ENCODE results near the gene CCS.

Gene CCS

DNA sequence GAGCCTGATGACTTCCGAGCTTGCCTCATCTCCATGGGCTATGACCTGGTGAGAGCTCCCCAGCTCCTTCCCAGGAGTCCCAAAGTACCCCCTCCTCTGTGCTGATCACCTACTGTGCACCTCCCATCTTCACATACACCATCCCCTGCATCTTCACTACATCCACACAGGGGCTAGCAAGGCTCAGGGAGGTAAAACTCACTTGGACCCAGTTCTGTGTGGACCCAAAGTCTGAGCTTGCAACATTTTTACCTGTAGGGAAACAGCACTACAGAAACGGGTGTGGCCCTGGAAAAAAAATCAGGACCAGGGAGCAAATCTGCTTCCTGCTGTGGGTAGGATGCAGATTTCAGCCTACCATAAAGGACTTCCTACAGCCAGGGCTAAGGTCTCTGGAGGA, 30.7 kb upstream of the CCS start:
- TF ChIP-seq, protein P1, sequence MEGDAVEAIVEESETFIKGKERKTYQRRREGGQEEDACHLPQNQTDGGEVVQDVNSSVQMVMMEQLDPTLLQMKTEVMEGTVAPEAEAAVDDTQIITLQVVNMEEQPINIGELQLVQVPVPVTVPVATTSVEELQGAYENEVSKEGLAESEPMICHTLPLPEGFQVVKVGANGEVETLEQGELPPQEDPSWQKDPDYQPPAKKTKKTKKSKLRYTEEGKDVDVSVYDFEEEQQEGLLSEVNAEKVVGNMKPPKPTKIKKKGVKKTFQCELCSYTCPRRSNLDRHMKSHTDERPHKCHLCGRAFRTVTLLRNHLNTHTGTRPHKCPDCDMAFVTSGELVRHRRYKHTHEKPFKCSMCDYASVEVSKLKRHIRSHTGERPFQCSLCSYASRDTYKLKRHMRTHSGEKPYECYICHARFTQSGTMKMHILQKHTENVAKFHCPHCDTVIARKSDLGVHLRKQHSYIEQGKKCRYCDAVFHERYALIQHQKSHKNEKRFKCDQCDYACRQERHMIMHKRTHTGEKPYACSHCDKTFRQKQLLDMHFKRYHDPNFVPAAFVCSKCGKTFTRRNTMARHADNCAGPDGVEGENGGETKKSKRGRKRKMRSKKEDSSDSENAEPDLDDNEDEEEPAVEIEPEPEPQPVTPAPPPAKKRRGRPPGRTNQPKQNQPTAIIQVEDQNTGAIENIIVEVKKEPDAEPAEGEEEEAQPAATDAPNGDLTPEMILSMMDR (IDR thresholded peaks at IDR 0.05; ENCODE audit: insufficient read depth, missing control alignments): no peak
- DNase-seq (ENCODE audit: insufficient read length, low spot score) (no peak), FAIRE-seq (no peak)

DNA sequence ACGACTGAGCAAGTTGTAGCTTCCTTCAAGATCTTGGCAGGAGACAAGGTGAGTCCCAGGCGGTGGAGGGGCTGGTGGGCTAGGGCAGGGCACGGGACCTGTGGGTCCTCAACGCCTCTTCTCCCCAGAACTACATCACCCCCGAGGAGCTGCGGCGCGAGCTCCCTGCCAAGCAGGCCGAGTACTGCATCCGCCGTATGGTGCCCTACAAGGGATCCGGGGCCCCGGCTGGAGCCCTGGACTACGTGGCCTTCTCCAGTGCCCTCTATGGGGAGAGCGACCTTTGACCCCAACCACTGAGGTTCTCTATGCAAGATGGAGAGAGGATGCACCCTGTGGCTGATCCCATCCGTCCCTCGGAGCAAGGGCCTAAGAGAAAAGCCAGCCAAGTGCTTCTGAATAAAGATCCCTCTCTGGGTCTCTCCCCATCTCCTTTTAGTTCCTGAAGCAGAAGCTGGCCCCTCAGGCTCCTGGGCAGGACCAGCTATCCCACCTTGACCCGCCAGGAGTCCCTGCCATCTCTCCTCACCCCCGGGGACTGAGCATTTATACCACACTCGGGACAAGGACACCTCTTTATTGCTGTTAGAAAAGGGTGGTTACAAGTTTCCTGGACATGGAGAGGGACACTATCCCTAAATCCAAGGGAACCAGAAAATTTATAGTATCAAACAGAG, 29.9 kb upstream of the CCS start:
- TF ChIP-seq, protein P1 (IDR thresholded peaks at IDR 0.05; ENCODE audit: insufficient read depth, missing control alignments): no peak
- FAIRE-seq (no peak), DNase-seq (ENCODE audit: insufficient read length, low spot score) (no peak)

DNA sequence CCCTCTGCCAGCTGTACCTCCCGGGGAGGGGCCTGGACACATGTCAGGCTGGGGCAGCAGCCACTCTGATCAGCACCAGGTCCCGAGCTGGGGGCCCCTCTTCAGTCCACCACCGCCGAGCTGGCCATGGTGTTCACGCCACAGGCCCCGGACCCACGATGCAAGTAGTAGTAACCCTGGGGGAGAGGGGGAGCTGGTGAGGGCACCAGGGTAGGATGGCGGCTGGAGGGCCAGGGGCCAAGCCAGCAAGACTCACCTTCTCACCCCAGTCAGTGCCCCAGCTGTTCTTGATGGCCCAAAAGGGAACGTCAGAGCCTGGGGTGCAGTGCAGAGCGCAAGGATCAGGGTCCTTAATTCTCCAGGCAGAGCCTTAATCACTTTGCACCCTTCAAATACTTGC, 29.2 kb upstream of the CCS start:
- TF ChIP-seq, protein P1 (IDR thresholded peaks at IDR 0.05; ENCODE audit: insufficient read depth, missing control alignments): no peak
- FAIRE-seq (no peak), DNase-seq (ENCODE audit: insufficient read length, low spot score) (no peak)

DNA sequence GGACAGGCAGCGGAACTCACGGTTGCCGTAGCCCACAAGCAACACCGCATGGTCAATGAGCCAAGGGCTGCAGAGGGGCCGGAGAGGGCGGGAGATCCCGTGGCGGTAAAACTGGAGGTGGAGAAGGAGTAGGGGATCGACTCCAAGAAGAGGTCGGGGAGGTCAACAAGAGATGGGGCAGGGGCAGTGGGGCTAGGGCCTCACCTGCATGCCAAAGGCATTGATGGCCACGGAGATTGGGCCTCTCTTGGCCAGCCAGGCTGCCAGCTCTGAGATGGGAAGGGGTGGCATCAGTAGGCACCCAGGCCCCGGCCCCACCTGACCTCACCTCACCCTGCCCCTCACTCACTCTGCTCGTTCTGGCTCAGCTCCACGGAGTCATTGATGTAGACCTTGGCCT, 28.4 kb upstream of the CCS start:
- no peak for DNase-seq (ENCODE audit: insufficient read length, low spot score)
- TF ChIP-seq, protein P1 (IDR thresholded peaks at IDR 0.05; ENCODE audit: insufficient read depth, missing control alignments): no peak
- no peak for FAIRE-seq

DNA sequence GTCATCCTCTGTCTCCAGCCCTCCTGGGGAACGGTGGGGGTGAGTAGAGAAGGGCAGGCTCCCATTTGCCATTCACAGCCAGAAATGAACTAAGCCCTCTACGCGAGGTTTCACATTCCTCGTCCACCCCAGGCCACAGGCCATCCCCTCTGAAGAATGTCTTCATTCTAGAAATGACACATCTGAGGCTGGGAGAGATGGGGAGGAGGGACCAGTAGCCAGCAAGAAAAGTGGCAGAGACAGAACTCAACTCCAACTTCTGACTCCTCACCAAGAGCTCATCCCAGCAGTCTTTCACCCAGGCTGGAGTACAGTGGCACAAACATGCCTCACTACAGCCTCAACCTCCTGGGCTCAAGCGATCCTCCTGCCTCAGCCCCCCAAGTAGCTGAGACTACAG, 28.0 kb upstream of the CCS start:
- FAIRE-seq (no peak), DNase-seq (ENCODE audit: insufficient read length, low spot score) (no peak)
- TF ChIP-seq, protein P1 (IDR thresholded peaks at IDR 0.05; ENCODE audit: insufficient read depth, missing control alignments): no peak

DNA sequence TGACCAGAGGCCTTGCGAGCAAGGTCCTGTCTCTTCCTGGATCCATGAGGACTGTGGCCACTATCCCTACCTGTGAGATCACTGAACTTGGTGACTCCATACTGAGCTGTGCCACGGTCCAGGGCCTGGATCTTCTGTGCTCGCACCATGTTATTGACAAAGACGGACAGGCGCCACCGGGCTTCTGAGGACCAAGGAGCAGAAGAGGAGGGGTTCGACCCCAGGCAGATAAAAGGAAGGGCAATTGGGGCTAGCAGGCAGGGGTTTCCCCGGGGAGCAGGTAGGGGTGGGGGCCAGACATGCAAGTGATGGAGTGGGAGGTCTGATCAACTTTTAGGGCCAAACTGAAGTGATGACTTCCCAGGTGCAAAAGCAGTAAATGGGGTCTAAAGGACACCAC, 26.8 kb upstream of the CCS start:
- TF ChIP-seq, protein P1 (IDR thresholded peaks at IDR 0.05; ENCODE audit: insufficient read depth, missing control alignments): no peak
- DNase-seq (ENCODE audit: insufficient read length, low spot score) (no peak), FAIRE-seq (no peak)

DNA sequence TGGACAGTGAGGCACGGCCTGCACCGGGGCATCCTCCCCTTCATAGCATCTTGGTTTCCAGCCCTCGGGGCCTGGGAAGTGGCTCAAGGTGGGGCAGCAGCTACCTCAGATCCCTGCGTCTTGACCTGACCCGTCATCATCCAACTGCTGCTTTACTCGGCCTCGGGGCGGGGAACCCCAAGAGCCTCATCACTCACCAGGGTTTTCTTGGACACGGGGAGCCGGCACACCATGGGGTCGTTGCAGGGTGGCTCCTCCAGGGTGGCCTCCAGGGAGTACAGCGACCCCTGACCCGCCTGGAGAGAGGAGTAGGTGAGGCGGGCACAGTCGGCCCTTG, 25.2 kb upstream of the CCS start:
- no peak for FAIRE-seq
- no peak for DNase-seq (ENCODE audit: insufficient read length, low spot score)
- TF ChIP-seq, protein P1 (IDR thresholded peaks at IDR 0.05; ENCODE audit: insufficient read depth, missing control alignments): no peak
